Breast epithelium (tissue), 3 donors: ENCODE measurements around the gene F2RL3.

Source experiments
- POLR2A ChIP-seq: fragments of 450-650 bp; IDR thresholded peaks from one replicate; pipeline ENCODE4 v1.6.1; 2016; ENCODE audit warnings: antibody characterized with exemption, mild to moderate bottlenecking, moderate library complexity
- TF ChIP-seq, protein P1 (sequence below), 3 donors: fragments of 450-650 bp; IDR thresholded peaks; one replicate each; pipeline ENCODE4 v1.5.1; 2016 to 2017; ENCODE audit warnings: antibody characterized with exemption in 3 of 3, mild to moderate bottlenecking in 3 of 3, moderate library complexity in 3 of 3

DNA sequence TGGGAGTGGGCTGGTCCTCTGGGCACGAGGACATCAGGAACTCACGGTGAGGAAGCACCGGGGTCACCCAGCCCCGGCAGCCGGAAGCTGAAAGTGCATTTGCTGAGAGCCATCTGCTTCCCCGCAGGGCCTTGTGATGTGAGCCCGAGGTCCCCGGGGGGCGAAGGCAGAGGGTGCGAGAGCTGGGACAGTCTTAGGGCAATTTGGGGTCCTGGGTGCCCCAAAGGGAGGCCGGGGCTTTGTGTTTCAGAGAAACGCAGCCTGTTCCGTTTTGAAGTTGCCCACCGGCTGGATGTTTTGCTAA is 4.8 kb downstream of the F2RL3 start:
- TF ChIP-seq, protein P1, sequence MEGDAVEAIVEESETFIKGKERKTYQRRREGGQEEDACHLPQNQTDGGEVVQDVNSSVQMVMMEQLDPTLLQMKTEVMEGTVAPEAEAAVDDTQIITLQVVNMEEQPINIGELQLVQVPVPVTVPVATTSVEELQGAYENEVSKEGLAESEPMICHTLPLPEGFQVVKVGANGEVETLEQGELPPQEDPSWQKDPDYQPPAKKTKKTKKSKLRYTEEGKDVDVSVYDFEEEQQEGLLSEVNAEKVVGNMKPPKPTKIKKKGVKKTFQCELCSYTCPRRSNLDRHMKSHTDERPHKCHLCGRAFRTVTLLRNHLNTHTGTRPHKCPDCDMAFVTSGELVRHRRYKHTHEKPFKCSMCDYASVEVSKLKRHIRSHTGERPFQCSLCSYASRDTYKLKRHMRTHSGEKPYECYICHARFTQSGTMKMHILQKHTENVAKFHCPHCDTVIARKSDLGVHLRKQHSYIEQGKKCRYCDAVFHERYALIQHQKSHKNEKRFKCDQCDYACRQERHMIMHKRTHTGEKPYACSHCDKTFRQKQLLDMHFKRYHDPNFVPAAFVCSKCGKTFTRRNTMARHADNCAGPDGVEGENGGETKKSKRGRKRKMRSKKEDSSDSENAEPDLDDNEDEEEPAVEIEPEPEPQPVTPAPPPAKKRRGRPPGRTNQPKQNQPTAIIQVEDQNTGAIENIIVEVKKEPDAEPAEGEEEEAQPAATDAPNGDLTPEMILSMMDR (IDR thresholded peaks at IDR 0.05), result no peak
- TF ChIP-seq POLR2A, result no peak
